Spleen (tissue), 11 donors: ENCODE measurements around the gene PYHIN1. TPM values are rescaled to one million over a fixed set of nuclear protein-coding genes. Genes with fewer than 3 reads are reported as not detected.
"Not testable (repeated sequence)": the region's sequence is repeated elsewhere in the genome, so short reads cannot be mapped to it uniquely, and the experiment has no call there.

ENCODE experiments used
- DNase-seq: peaks from one replicate; pipeline ENCODE4 v3.0.0-alpha.2; 2020
- H3K27ac ChIP-seq, 8 donors: fragments of 200-600 bp; sonication (generic) in 7 of 8; 1 replicate in 4 of 8; 2 replicates in 4 of 8; pipeline versions ENCODE4 v1.5.0 to v1.8.0; 2016 to 2021; ENCODE audit warnings: inconsistent platforms in 4 of 8, mild to moderate bottlenecking in 4 of 8, moderate library complexity in 1 of 8
- H3K27me3 ChIP-seq, 7 donors: fragments of 200-600 bp; sonication (generic) in 6 of 7; replicated peaks in 1 of 7; 1 replicate in 4 of 7; 2 replicates in 3 of 7; pipeline versions ENCODE4 v1.5.0 to v1.8.0; 2016 to 2021; ENCODE audit warnings: inconsistent platforms in 3 of 7, mild to moderate bottlenecking in 1 of 7
- H3K36me3 ChIP-seq, 6 donors: fragments of 200-600 bp; sonication (generic) in 5 of 6; 1 replicate in 4 of 6; 2 replicates in 2 of 6; pipeline versions ENCODE4 v1.5.0 to v1.8.0; 2016 to 2021; ENCODE audit warnings: inconsistent platforms in 2 of 6
- H3K4me1 ChIP-seq, 6 donors: fragments of 200-600 bp; sonication (generic) in 5 of 6; 1 replicate in 3 of 6; 2 replicates in 3 of 6; pipeline versions ENCODE4 v1.5.0 to v1.8.0; 2016 to 2021; ENCODE audit warnings: inconsistent platforms in 3 of 6
- H3K4me3 ChIP-seq, 8 donors: fragments of 200-600 bp; sonication (generic) in 7 of 8; 1 replicate in 4 of 8; 2 replicates in 4 of 8; pipeline versions ENCODE4 v1.5.0 to v1.8.0; 2016 to 2021; ENCODE audit warnings: inconsistent platforms in 4 of 8, mild to moderate bottlenecking in 4 of 8, moderate library complexity in 2 of 8
- H3K9me3 ChIP-seq, 8 donors: fragments of 200-600 bp; sonication (generic) in 7 of 8; 1 replicate in 4 of 8; 2 replicates in 4 of 8; pipeline versions ENCODE4 v1.5.0 to v1.8.0; 2016 to 2021; ENCODE audit warnings: inconsistent platforms in 4 of 8
- POLR2A ChIP-seq, 3 donors: fragments of 450-650 bp; IDR thresholded peaks; one replicate each; pipeline ENCODE4 v1.5.1; 2017; ENCODE audit warnings: antibody characterized with exemption in 3 of 3, mild to moderate bottlenecking in 1 of 3
- POLR2AphosphoS5 ChIP-seq, 3 donors: sonication (generic); formaldehyde crosslinking; IDR thresholded peaks; one replicate each; pipeline ENCODE4 v1.5.1; 2017; ENCODE audit warnings: antibody characterized with exemption in 3 of 3
- WGBS, 5 donors: extraction: QIAGEN DNeasy Blood & Tissue Kit in 3 of 5; methylation state at CpG; one replicate each; pipeline versions ENCODE4 v1.1.5 to v1.1.7; 2013 to 2018; 5-methylcytosine and 5-hydroxymethylcytosine counted together
- intact Hi-C: fragments of 100-400 bp; cut with DNase I; formaldehyde crosslinking; loops from one replicate; pipeline ENCODE4 v1.15.0; 2023; ENCODE audit warnings: low total_unique reads
- polyA plus RNA-seq, 3 donors: library from polyadenylated mRNA; stranded (reverse); fragments of 200-250 nt; gene quantifications; one replicate each; pipeline ENCODE4 v1.2.1, GENCODE V29; 2013
- total RNA-seq, 7 donors: library from RNA; depleted of rRNA in 3 of 7; stranded (reverse); fragments of >200 nt in 3 of 7; fragmentation: NEBNext Ultra II Directional in 4 of 7; extraction: Animal tissue kit (Norgen Biotek cat#: 25700) in 4 of 7; gene quantifications; one replicate each; pipeline versions ENCODE4 v1.1.0 to v1.2.1, GENCODE V29; 2016 to 2021
- TF ChIP-seq, protein P1 (sequence below), 11 experiments: fragments of 200-600 bp in 7 of 11; fragments of 450-650 bp in 4 of 11; sonication (generic) in 4 of 11; IDR thresholded peaks in 8 of 11; conservative IDR thresholded peaks in 3 of 11; 1 replicate in 7 of 11; 2 replicates in 4 of 11; pipeline versions ENCODE4 v1.4.0 to v1.8.0; 2016 to 2021; ENCODE audit warnings: antibody characterized with exemption in 11 of 11, inconsistent platforms in 4 of 11, mild to moderate bottlenecking in 1 of 11
- donor health status: healthy with polysubstance abuse.
- donor health status: DM: no; HTN: no; CAD: no; lungs with moderate emphysema.
- donor health status: DM: no; HTN: no; CAD: no.
- donor health status: Bipolar disorder and iron deficiency.
- donor health status: healthy.
- donor health status: DM: no; HTN: no; CAD: no.
- donor health status: DM: yes; HTN: yes; CAD: no.

Gene PYHIN1
- total and polyA plus RNA-seq, 10 donors: 3.5 to 48.2 (median 21.2) TPM

DNA sequence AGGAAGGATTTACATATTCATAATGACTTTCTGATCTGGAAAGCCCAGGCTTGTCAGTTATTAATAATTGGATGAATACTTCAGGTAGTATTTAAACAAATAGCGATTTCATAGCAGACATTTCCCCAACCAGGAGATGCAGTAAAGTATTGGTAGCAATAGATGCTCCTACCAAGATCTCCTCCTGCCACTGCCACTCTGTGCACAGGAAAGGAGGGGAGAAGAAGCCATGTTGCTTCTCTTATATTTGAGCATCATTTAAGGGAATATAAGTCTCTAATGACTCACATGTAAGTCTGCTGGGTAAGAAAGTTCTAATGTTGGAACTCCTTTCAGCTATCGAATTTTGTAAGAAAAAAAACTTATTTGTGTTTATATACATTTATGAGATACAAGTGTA is 77.9 kb downstream of the PYHIN1 start:
- 36 to 60% (median 40%) methylated on average over 2 of the region's 2 CpGs for WGBS, 5 donors
- Histone ChIP-seq H3K9me3 (no peaks in the 10 kb centered on the region), H3K4me3 (peak overlapping the region; percentile 4 to 83 (median 64)), H3K27ac (peak overlapping the region; percentile 90 to 96 (median 94)), H3K27me3 (no peaks in the 10 kb centered on the region), H3K4me1 (peaks cover 27 to 81% (median 59%) of the 10 kb centered on the region in 6 donors), H3K36me3 (peaks cover 0 to 10% (median 0%) of the 10 kb centered on the region in 6 donors)
- intact Hi-C loops: no loop called here
- TF ChIP-seq POLR2A (IDR thresholded peaks at IDR 0.05) (no peak), POLR2AphosphoS5 (IDR thresholded peaks at IDR 0.05) (no peak)
- TF ChIP-seq, protein P1, sequence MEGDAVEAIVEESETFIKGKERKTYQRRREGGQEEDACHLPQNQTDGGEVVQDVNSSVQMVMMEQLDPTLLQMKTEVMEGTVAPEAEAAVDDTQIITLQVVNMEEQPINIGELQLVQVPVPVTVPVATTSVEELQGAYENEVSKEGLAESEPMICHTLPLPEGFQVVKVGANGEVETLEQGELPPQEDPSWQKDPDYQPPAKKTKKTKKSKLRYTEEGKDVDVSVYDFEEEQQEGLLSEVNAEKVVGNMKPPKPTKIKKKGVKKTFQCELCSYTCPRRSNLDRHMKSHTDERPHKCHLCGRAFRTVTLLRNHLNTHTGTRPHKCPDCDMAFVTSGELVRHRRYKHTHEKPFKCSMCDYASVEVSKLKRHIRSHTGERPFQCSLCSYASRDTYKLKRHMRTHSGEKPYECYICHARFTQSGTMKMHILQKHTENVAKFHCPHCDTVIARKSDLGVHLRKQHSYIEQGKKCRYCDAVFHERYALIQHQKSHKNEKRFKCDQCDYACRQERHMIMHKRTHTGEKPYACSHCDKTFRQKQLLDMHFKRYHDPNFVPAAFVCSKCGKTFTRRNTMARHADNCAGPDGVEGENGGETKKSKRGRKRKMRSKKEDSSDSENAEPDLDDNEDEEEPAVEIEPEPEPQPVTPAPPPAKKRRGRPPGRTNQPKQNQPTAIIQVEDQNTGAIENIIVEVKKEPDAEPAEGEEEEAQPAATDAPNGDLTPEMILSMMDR (IDR thresholded peaks at IDR 0.05 in 8 of 11, conservative IDR thresholded peaks at IDR 0.05 in 3 of 11): no peak
- no peak for DNase-seq

DNA sequence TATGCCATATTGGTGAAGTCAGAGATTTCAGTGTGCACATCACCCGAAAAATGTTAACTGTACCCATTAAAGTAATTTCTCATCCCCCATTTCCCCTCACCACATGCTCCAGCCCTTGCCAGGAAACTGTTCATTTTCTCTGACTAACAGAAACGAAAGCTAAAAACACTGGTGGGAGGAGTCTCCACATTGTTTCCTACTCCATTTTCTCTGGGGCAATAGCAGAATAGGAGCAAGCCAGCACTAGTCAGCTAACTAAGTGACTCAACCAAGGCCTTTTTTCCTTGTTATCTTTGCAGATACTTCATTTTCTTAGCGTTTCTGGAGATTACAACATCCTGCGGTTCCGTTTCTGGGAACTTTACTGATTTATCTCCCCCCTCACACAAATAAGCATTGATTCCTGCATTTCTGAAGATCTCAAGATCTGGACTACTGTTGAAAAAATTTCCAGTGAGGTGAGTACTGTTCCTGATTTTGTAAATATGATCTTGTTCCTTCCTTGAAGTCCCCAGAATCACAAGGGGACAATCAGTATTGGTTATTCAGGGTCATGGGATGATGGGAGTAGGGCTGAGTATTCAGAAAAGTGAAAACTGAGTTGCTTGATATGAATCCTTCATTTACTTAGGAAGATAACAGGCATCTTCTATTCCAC is 78.5 kb downstream of the PYHIN1 start, which contains the start of gene IFI16:
Gene IFI16 (plus strand): TSS at position 204 of the 658 bp plus-strand sequence. CDS start 4,774 bp downstream, outside the sequence.
- TF ChIP-seq POLR2A (IDR thresholded peaks at IDR 0.05): peak; percentile 74 to 93 (median 80)
- TF ChIP-seq, protein P1 (IDR thresholded peaks at IDR 0.05 in 8 of 11, conservative IDR thresholded peaks at IDR 0.05 in 3 of 11): no peak
- peak; percentile 17 to 92 (median 19) for TF ChIP-seq POLR2AphosphoS5 (IDR thresholded peaks at IDR 0.05)
- 0 to 1% (median 1%) methylated on average over 5 of the region's 5 CpGs for WGBS, 5 donors
- Histone ChIP-seq H3K4me1 (peaks cover 32 to 84% (median 64%) of the 10 kb centered on the region in 6 donors), H3K4me3 (peak within 1 kb of the TSS; percentile 54 to 83 (median 66)), H3K27ac (peak within 1 kb of the TSS; percentile 90 to 96 (median 94)), H3K27me3 (no peaks in the 10 kb centered on the region), H3K36me3 (peaks cover 0 to 16% (median 1%) of the 10 kb centered on the region in 6 donors), H3K9me3 (no peaks in the 10 kb centered on the region)
- intact Hi-C loops: loop anchor here (10.0 kb wide), 1 partner anchor 55 kb away; no protein-coding TSS in a partner anchor
- no peak for DNase-seq

DNA sequence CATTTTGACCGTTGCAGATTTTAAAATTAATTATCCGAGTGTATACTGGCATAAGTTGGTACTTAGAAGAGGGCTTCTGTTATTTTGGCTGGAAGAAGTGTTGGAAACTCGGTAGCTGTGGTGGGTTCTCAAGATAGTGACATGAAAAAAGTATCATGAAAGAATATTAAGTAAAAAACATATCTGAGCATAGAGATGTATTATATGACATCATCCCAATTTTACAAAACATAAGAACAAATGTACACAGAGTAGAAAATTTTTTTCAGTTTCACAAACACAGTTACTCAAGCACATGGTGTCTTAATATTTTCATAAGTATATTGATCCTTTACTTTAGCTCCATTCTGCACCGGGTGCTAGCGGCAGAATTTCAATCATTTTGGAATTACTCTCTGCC is 79.0 kb downstream of the PYHIN1 start:
- Histone ChIP-seq H3K27me3 (no peaks in the 10 kb centered on the region), H3K27ac (peak overlapping the region; percentile 90 to 96 (median 94)), H3K4me3 (peak overlapping the region; percentile 54 to 83 (median 66)), H3K36me3 (peaks cover 0 to 21% (median 2%) of the 10 kb centered on the region in 6 donors), H3K4me1 (peaks cover 38 to 84% (median 69%) of the 10 kb centered on the region in 6 donors), H3K9me3 (no peaks in the 10 kb centered on the region)
- 0 to 1% (median 1%) methylated on average over 5 of the region's 5 CpGs for WGBS, 5 donors
- no peak for DNase-seq
- TF ChIP-seq POLR2A (IDR thresholded peaks at IDR 0.05) (no peak), POLR2AphosphoS5 (IDR thresholded peaks at IDR 0.05) (no peak)
- TF ChIP-seq, protein P1 (IDR thresholded peaks at IDR 0.05 in 8 of 11, conservative IDR thresholded peaks at IDR 0.05 in 3 of 11): no peak
- intact Hi-C loops: loop anchor here (10.0 kb wide), 1 partner anchor 54 kb away; no protein-coding TSS in a partner anchor

DNA sequence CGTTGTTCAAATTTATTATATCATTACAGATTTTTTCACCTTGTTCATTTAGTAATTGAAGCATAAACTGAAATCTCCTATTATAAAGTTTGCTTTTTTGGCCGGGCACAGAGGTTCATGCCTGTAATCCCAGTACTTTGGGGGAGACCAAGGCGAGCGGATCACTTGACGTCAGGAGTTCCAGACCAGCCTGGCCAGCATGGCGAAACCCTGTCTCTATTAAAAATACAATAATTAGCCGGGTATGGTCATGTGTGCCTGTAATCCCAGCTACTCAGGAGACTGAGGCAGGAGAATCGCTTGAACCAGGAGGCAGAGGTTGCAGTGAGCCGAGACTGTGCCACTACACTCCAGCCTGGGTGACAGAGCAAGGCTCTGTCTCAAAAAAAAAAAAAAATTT is 79.6 kb downstream of the PYHIN1 start:
- not testable (repeated sequence) for H3K27me3 ChIP-seq, DNase-seq, H3K9me3 ChIP-seq
- peaks cover 41 to 84% (median 69%) of the 10 kb centered on the region in 6 donors for H3K4me1 ChIP-seq
- peaks cover 0 to 26% (median 7%) of the 10 kb centered on the region in 6 donors for H3K36me3 ChIP-seq
- peak overlapping the region; percentile 54 to 83 (median 66) for H3K4me3 ChIP-seq
- TF ChIP-seq POLR2AphosphoS5 (IDR thresholded peaks at IDR 0.05): peak in 2 of 3 donors; percentile 17 to 34
- intact Hi-C loops: loop anchor here (10.0 kb wide), 1 partner anchor 54 kb away; no protein-coding TSS in a partner anchor
- peak overlapping the region; percentile 90 to 96 (median 94) for H3K27ac ChIP-seq
- 0 to 5% (median 1%) methylated on average over 9 of the region's 9 CpGs for WGBS, 5 donors
